ENCODE data around the gene SHROOM2.

Gene SHROOM2

GRCh38 chrX:9935436-9935835 is 149.2 kb downstream of the SHROOM2 start:
- Histone ChIP-seq H3K27ac (replicated peaks) (no peak overlapping the region), H3K4me3 (replicated peaks; ENCODE audit: insufficient read depth, low read length) (no peak overlapping the region), H3K27me3 (ENCODE audit: insufficient read depth, poor library complexity, severe bottlenecking) (no peaks in the 10 kb centered on the region)
- no peak for DNase-seq (ENCODE audit: low read depth in 1 of 2, low spot score in 1 of 2)
- TF ChIP-seq REST (IDR thresholded peaks at IDR 0.05; ENCODE audit: insufficient replicate concordance, low read depth), result no peak
- TF ChIP-seq CTCF (IDR thresholded peaks at IDR 0.05; ENCODE audit: insufficient read depth, low read length), result no peak
- TF ChIP-seq POLR2AphosphoS5 (IDR thresholded peaks at IDR 0.05; ENCODE audit: low read depth), result no peak
- no peak for TF ChIP-seq GABPA (IDR thresholded peaks at IDR 0.05; ENCODE audit: low read depth)
- no peak for TF ChIP-seq SPI1 (IDR thresholded peaks at IDR 0.05; ENCODE audit: borderline replicate concordance, low read depth)

- TF ChIP-seq REST (IDR thresholded peaks at IDR 0.05; ENCODE audit: insufficient replicate concordance, low read depth) (no peak), SPI1 (IDR thresholded peaks at IDR 0.05; ENCODE audit: borderline replicate concordance, low read depth) (no peak), POLR2AphosphoS5 (IDR thresholded peaks at IDR 0.05; ENCODE audit: low read depth) (no peak), CTCF (IDR thresholded peaks at IDR 0.05; ENCODE audit: insufficient read depth, low read length) (no peak), GABPA (IDR thresholded peaks at IDR 0.05; ENCODE audit: low read depth) (no peak)
- DNase-seq (ENCODE audit: low read depth in 1 of 2, low spot score in 1 of 2), result no peak
- Histone ChIP-seq H3K27me3 (ENCODE audit: insufficient read depth, poor library complexity, severe bottlenecking) (no peaks in the 10 kb centered on the region), H3K27ac (replicated peaks) (no peak overlapping the region), H3K4me3 (replicated peaks; ENCODE audit: insufficient read depth, low read length) (no peak overlapping the region)
Measured at GRCh38 chrX:9937761-9938160, 151.5 kb downstream of the SHROOM2 start.

GRCh38 chrX:9938516-9938915 is 152.3 kb downstream of the SHROOM2 start:
- H3K27me3 ChIP-seq (ENCODE audit: insufficient read depth, poor library complexity, severe bottlenecking), result no peaks in the 10 kb centered on the region
- H3K27ac ChIP-seq (replicated peaks), result no peak overlapping the region
- H3K4me3 ChIP-seq (replicated peaks; ENCODE audit: insufficient read depth, low read length), result no peak overlapping the region
- TF ChIP-seq SPI1 (IDR thresholded peaks at IDR 0.05; ENCODE audit: borderline replicate concordance, low read depth), result no peak
- no peak for DNase-seq (ENCODE audit: low read depth in 1 of 2, low spot score in 1 of 2)

GRCh38 chrX:9940421-9940820 is 154.2 kb downstream of the SHROOM2 start:
- Histone ChIP-seq H3K4me3 (replicated peaks; ENCODE audit: insufficient read depth, low read length) (no peak overlapping the region), H3K27ac (replicated peaks) (no peak overlapping the region), H3K27me3 (ENCODE audit: insufficient read depth, poor library complexity, severe bottlenecking) (no peaks in the 10 kb centered on the region)
- TF ChIP-seq GABPA (IDR thresholded peaks at IDR 0.05; ENCODE audit: low read depth), result no peak
- TF ChIP-seq SPI1 (IDR thresholded peaks at IDR 0.05; ENCODE audit: borderline replicate concordance, low read depth), result no peak
- TF ChIP-seq CTCF (IDR thresholded peaks at IDR 0.05; ENCODE audit: insufficient read depth, low read length), result no peak
- no peak for TF ChIP-seq REST (IDR thresholded peaks at IDR 0.05; ENCODE audit: insufficient replicate concordance, low read depth)
- no peak for TF ChIP-seq POLR2AphosphoS5 (IDR thresholded peaks at IDR 0.05; ENCODE audit: low read depth)
- DNase-seq (ENCODE audit: low read depth in 1 of 2, low spot score in 1 of 2), result no peak

All from HL-60 (cell line).